HepG2 (cell line): ENCODE results near the gene COPA. TPM values are rescaled to one million over a fixed set of nuclear protein-coding genes. Genes with fewer than 3 reads are reported as not detected.

Source experiments
- ATRX ChIP-seq: sonication (generic); formaldehyde crosslinking; IDR thresholded peaks from 2 replicates; pipeline ENCODE4 v1.4.0; 2020; ENCODE audit warnings: missing genetic modification reagents, borderline replicate concordance
- GATA4 ChIP-seq: sonication (generic); IDR thresholded peaks from 2 replicates; pipeline ENCODE4 v1.6.1; 2016; ENCODE audit warnings: antibody characterized with exemption, low read depth, borderline replicate concordance
- HDAC2 ChIP-seq: sonication (generic); formaldehyde crosslinking; IDR thresholded peaks from 2 replicates; pipeline ENCODE4 v1.4.0; 2020; ENCODE audit warnings: missing genetic modification reagents
- HOXA9 ChIP-seq: sonication (generic); formaldehyde crosslinking; IDR thresholded peaks from 2 replicates; pipeline ENCODE4 v1.8.1; 2022; ENCODE audit warnings: missing genetic modification reagents, mild to moderate bottlenecking, moderate library complexity, borderline replicate concordance
- NFAT5 ChIP-seq: sonication (generic); formaldehyde crosslinking; IDR thresholded peaks from 2 replicates; pipeline ENCODE4 v1.4.0; 2020; ENCODE audit warnings: missing genetic modification reagents
- PRDM10 ChIP-seq: sonication (generic); formaldehyde crosslinking; IDR thresholded peaks from 2 replicates; pipeline ENCODE4 v1.4.0; 2020; ENCODE audit warnings: low read depth, missing genetic modification reagents
- PREB ChIP-seq: sonication (generic); formaldehyde crosslinking; IDR thresholded peaks from 2 replicates; pipeline ENCODE4 v1.4.0; 2020; ENCODE audit warnings: missing genetic modification reagents
- REXO4 ChIP-seq: sonication (generic); formaldehyde crosslinking; IDR thresholded peaks from 2 replicates; pipeline ENCODE4 v1.8.0; 2022; ENCODE audit warnings: missing genetic modification reagents, mild to moderate bottlenecking, borderline replicate concordance
- SNAPC5 ChIP-seq: sonication (generic); formaldehyde crosslinking; IDR thresholded peaks from 2 replicates; pipeline ENCODE4 v1.8.1; 2023; ENCODE audit warnings: mild to moderate bottlenecking, missing genetic modification reagents, borderline replicate concordance
- ZBTB26 ChIP-seq: IDR thresholded peaks from 2 replicates; pipeline ENCODE4 v1.6.1; 2016; ENCODE audit warnings: missing compliant biosample characterization, missing genetic modification reagents, borderline replicate concordance
- ZNF280D ChIP-seq: sonication (generic); formaldehyde crosslinking; IDR thresholded peaks from 2 replicates; pipeline ENCODE4 v1.5.1; 2020; ENCODE audit warnings: mild to moderate bottlenecking, missing genetic modification reagents
- polyA plus RNA-seq, 8 experiments: library from polyadenylated mRNA; depleted of rRNA in 3 of 8; stranded (reverse) in 7 of 8; unstranded in 1 of 8; fragments of >200 nt; fragmentation: Illumina TruSeq in 4 of 8; extraction: Trizol in 4 of 8; gene quantifications; 2 replicates each; pipeline versions ENCODE4 v1.2.1 to v1.2.3, GENCODE V29; 2011 to 2016; ENCODE audit warnings: low read depth in 4 of 8, missing spikeins in 1 of 8, mixed read lengths in 1 of 8; ENCODE audit not compliant: insufficient read depth in 1 of 8
- total RNA-seq, 5 experiments: library from RNA; depleted of rRNA; stranded (reverse); fragments of >200 nt; fragmentation: Illumina TruSeq; extraction: Trizol; gene quantifications; 2 replicates each; pipeline ENCODE4 v1.2.3, GENCODE V29; 2016; ENCODE audit warnings: low read depth in 1 of 5
- TF ChIP-seq, protein P1 (sequence below): sonication (generic); formaldehyde crosslinking; IDR thresholded peaks from 2 replicates; pipeline ENCODE4 v1.4.0; 2020; ENCODE audit warnings: mild to moderate bottlenecking, missing genetic modification reagents

The COPA gene
- total and polyA plus RNA-seq, 2 of the 13 experiments (the other 11 are each of a cell fraction or from before 2014, with no cell fraction given): 160 to 197 TPM

GRCh38 chr1:160284782-160285344 lies 58.2 kb downstream of the COPA start, which contains the start of gene PEX19 (continued):
- TF ChIP-seq ZNF280D (CRISPR knock-in tag) (0 out of 2 replicates have a peak, but pooled peaks have one; percentile 39), ZBTB26 (CRISPR knock-in tag) (no peak), ATRX (CRISPR knock-in tag) (no peak), SNAPC5 (no peak), GATA4 (no peak), PRDM10 (CRISPR knock-in tag) (no peak), NFAT5 (CRISPR knock-in tag) (no peak), REXO4 (CRISPR knock-in tag) (no peak), PREB (no peak), HDAC2 (CRISPR knock-in tag) (peak; percentile 38; the same call in 1 of the 2 replicates), HOXA9 (CRISPR knock-in tag) (0 out of 2 replicates have a peak, but pooled peaks have one; percentile 44)
- TF ChIP-seq, protein P1, sequence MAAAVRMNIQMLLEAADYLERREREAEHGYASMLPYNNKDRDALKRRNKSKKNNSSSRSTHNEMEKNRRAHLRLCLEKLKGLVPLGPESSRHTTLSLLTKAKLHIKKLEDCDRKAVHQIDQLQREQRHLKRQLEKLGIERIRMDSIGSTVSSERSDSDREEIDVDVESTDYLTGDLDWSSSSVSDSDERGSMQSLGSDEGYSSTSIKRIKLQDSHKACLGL (CRISPR knock-in tag): peak; percentile 26; the same call in 1 of the 2 replicates
